22Rv1 (cell line): ENCODE data around the gene LRWD1.
"Not testable (repeated sequence)": the region's sequence is repeated elsewhere in the genome, so short reads cannot be mapped to it uniquely, and the experiment has no call there.

ENCODE experiments used
- CTCF ChIP-seq: fragments of 450-650 bp; IDR thresholded peaks from 2 replicates; pipeline ENCODE4 v1.5.1; 2017; ENCODE audit warnings: mild to moderate bottlenecking
- ZFX ChIP-seq: fragments of 450-650 bp; IDR thresholded peaks from 2 replicates; pipeline ENCODE4 v1.6.1; 2017; ENCODE audit warnings: antibody characterized with exemption, borderline replicate concordance

DNA sequence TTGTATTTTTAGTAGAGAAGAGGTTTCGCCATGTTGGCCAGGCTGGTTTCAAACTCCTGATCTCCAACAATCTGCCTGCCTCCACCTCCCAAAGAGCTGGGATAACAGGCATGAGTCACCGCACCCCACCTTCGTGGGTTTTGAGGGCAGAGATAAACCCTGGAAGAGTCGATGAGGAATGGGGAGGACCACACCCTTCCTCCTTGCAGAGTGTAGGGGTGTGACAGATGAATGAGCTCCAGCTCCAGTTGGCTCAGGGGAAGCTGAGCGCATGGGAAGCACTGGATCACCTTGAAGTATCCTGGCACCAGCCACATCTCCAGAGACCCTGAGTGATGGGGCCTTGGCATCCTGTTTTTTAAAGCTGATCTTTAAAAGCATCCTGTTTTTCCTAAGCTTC is 19.5 kb downstream of the LRWD1 start:
- not testable (repeated sequence) for TF ChIP-seq CTCF, ZFX
